ENCODE results near the gene CRTAP. TPM values are rescaled to one million over a fixed set of nuclear protein-coding genes. Genes with fewer than 3 reads are reported as not detected.

CRTAP gene
- total and polyA plus RNA-seq, 2 of the 13 experiments (the other 11 are each of a cell fraction or from before 2014, with no cell fraction given), result 54.2 to 119 TPM

- TF ChIP-seq, protein P1, sequence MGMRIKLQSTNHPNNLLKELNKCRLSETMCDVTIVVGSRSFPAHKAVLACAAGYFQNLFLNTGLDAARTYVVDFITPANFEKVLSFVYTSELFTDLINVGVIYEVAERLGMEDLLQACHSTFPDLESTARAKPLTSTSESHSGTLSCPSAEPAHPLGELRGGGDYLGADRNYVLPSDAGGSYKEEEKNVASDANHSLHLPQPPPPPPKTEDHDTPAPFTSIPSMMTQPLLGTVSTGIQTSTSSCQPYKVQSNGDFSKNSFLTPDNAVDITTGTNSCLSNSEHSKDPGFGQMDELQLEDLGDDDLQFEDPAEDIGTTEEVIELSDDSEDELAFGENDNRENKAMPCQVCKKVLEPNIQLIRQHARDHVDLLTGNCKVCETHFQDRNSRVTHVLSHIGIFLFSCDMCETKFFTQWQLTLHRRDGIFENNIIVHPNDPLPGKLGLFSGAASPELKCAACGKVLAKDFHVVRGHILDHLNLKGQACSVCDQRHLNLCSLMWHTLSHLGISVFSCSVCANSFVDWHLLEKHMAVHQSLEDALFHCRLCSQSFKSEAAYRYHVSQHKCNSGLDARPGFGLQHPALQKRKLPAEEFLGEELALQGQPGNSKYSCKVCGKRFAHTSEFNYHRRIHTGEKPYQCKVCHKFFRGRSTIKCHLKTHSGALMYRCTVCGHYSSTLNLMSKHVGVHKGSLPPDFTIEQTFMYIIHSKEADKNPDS (CRISPR knock-in tag; IDR thresholded peaks at IDR 0.05), result no peak
These were observed 51.6 kb downstream of the CRTAP start (continued) for GRCh38 chr3:33165372-33165771.

DNA sequence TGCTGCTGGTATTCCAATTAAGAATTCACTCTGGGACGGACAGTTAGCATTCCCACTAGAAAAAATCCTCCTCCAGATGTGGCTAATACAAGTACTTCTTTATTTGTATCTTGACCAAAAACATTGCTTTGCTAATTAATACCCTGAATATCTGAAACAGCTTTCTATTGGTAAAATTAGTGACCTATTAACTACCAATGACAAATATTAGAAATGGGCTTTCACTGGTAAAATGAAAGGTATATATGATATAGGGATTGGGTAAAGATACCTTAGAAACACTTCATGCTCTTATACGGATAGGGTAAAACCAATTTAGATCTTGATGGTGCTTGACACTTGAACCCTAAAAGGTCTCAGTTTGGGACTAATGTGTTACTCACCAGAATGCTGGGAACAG lies 52.3 kb downstream of the CRTAP start:
- DNase-seq (ENCODE audit: low spot score) (no peak), ATAC-seq (no peak), FAIRE-seq (no peak)
- no peak overlapping the region for H3K4me3 ChIP-seq (replicated peaks in 1 of 3; ENCODE audit: insufficient read depth in 1 of 3, low read depth in 2 of 3, low read length in 3 of 3)
- H3K27me3 ChIP-seq (ENCODE audit: control insufficient read depth in 1 of 2, insufficient read depth in 2 of 2, low read length in 2 of 2), result peaks cover 0 to 6% of the 10 kb centered on the region in 2 experiments; a peak in 1 of 5 replicates
- in situ Hi-C loops (cut with HindIII; ENCODE audit: extremely low pct_ligation_motif_present, low pct_unique_long_range_greater_than_20kb) (no loop called here), intact Hi-C loops (cut with micrococcal nuclease; ENCODE audit: unreplicated experiment) (no loop called here)
- WGBS (ENCODE audit: low lambda C conversion rate), result 34% methylated on average over 2 of the region's 2 CpGs
- no peaks in the 10 kb centered on the region for H3K9me3 ChIP-seq (ENCODE audit: low read length)
- no peaks in the 10 kb centered on the region for H3K36me3 ChIP-seq (replicated peaks in 1 of 2; ENCODE audit: control insufficient read depth in 1 of 2, insufficient read depth in 2 of 2, low read length in 2 of 2)
- CTCF ChIA-PET (ENCODE audit: low intra/inter-chr PET ratio, low total read pairs), result no interaction called here
- peaks cover 12% of the 10 kb centered on the region for H3K4me1 ChIP-seq (ENCODE audit: insufficient read depth, low read length)
- no peaks in the 10 kb centered on the region for H4K20me1 ChIP-seq (ENCODE audit: insufficient read depth, low read length)
- no peak overlapping the region for H3K27ac ChIP-seq (ENCODE audit: extremely low read length, insufficient read depth, low read length)
- no peak overlapping the region for H2AFZ ChIP-seq (ENCODE audit: low read length)
- H3K79me2 ChIP-seq (ENCODE audit: insufficient read depth, low read length), result no peaks in the 10 kb centered on the region
- H3K9ac ChIP-seq (ENCODE audit: insufficient read depth, low read depth, low read length), result no peak overlapping the region
- no TSS peak for BruUV-seq (replicated peaks)
- no peak overlapping the region for H3K4me2 ChIP-seq (ENCODE audit: low read depth, low read length)
- POLR2A ChIA-PET, result no interaction called here
- TF ChIP-seq CBX2 (IDR thresholded peaks at IDR 0.05; ENCODE audit: low read depth, low read length), result no peak
- TF ChIP-seq CBX2 (CRISPR knock-in tag; IDR thresholded peaks at IDR 0.05; ENCODE audit: low read depth), result no peak
- no peak for TF ChIP-seq PPARG (CRISPR knock-in tag; conservative IDR thresholded peaks at IDR 0.05)
- TF ChIP-seq ISX (CRISPR knock-in tag; conservative IDR thresholded peaks at IDR 0.05), result no peak
- no peak for TF ChIP-seq CENPT (CRISPR knock-in tag; IDR thresholded peaks at IDR 0.05; ENCODE audit: low read depth)
- no peak for TF ChIP-seq BCL3 (CRISPR knock-in tag; IDR thresholded peaks at IDR 0.05)
- TF ChIP-seq PREB (CRISPR knock-in tag; IDR thresholded peaks at IDR 0.05), result no peak
- no peak for TF ChIP-seq NR3C1 (CRISPR knock-in tag; IDR thresholded peaks at IDR 0.05)
- no peak for TF ChIP-seq RNF219 (CRISPR knock-in tag; IDR thresholded peaks at IDR 0.05)
- TF ChIP-seq ZNF772 (CRISPR knock-in tag; IDR thresholded peaks at IDR 0.05), result no peak
- TF ChIP-seq, protein P2, sequence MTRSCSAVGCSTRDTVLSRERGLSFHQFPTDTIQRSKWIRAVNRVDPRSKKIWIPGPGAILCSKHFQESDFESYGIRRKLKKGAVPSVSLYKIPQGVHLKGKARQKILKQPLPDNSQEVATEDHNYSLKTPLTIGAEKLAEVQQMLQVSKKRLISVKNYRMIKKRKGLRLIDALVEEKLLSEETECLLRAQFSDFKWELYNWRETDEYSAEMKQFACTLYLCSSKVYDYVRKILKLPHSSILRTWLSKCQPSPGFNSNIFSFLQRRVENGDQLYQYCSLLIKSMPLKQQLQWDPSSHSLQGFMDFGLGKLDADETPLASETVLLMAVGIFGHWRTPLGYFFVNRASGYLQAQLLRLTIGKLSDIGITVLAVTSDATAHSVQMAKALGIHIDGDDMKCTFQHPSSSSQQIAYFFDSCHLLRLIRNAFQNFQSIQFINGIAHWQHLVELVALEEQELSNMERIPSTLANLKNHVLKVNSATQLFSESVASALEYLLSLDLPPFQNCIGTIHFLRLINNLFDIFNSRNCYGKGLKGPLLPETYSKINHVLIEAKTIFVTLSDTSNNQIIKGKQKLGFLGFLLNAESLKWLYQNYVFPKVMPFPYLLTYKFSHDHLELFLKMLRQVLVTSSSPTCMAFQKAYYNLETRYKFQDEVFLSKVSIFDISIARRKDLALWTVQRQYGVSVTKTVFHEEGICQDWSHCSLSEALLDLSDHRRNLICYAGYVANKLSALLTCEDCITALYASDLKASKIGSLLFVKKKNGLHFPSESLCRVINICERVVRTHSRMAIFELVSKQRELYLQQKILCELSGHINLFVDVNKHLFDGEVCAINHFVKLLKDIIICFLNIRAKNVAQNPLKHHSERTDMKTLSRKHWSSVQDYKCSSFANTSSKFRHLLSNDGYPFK (CRISPR knock-in tag; IDR thresholded peaks at IDR 0.05; ENCODE audit: borderline replicate concordance), result no peak
- TF ChIP-seq HMG20B (CRISPR knock-in tag; conservative IDR thresholded peaks at IDR 0.05), result no peak

All from HepG2 (cell line).